ENCODE results near the gene CCDC194.

CCDC194 gene

DNA sequence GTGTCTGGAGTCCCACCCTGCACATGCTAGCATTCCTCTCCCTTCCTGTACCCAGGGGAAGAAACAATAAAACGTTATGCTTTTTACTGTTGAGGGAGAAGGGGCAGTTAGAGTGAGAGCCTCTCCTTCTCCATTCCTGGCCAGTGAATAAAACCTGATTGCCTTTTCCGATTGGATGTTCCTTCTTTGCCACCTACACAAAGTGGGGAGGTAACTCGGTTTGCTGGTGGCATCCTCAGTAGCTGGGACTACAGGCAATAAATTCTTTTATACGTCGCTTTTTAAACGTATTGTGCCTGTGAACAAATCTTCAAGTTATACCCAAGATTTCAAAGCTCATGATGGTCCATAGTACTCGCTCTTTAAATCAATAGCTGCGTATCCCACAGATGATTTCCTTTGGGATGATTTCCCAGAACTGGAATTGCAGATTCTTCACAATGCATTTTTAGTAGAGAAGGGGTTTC, 25.2 kb upstream of the CCDC194 start:
- no peaks in the 10 kb centered on the region for H3K9me3 ChIP-seq (ENCODE audit: control insufficient read depth, low read length)
- peak overlapping the region; percentile 59 for H3K27ac ChIP-seq (ENCODE audit: low read length, poor library complexity, severe bottlenecking)

DNA sequence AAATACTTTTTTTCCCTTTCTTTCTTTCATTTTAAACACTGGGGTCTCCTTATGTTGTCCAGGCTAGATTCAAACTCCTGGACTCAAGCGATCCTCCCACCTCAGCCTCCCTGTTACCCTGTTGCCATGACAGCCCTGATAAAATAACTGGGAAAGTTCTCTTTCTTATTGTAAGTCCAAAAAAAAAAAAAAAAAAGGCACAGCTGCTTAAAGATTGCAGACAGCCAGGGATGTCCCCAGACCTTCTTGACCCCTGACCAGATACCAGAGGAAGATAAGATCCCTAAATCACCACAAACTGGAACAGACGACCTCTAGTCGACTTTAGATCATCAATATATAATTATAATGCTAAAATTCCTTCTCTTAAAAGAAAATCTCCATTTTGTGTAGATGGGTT, 24.7 kb upstream of the CCDC194 start:
- peaks cover 11% of the 10 kb centered on the region for H3K79me1 ChIP-seq (replicated peaks; ENCODE audit: low read length, poor library complexity, severe bottlenecking)
- H3K23ac ChIP-seq (ENCODE audit: low read length in 2 of 2) = no peak overlapping the region
- peak overlapping the region; percentile 89 for H3K9ac ChIP-seq (ENCODE audit: low read length)
- no peak overlapping the region for H2BK15ac ChIP-seq (ENCODE audit: low read depth, poor library complexity, severe bottlenecking)
- peak overlapping the region; percentile 81 for H4K8ac ChIP-seq (ENCODE audit: low read length)
- H4K91ac ChIP-seq (ENCODE audit: low read length) = no peak overlapping the region
- H3K4me2 ChIP-seq (ENCODE audit: low read length, poor library complexity, severe bottlenecking) = no peak overlapping the region
- DNase-seq = peak; percentile 51
- H3K4me3 ChIP-seq (ENCODE audit: insufficient read depth in 1 of 2, low read depth in 1 of 2, low read length in 2 of 2) = peak overlapping the region in 1 of 2 experiments; percentile 79
- no peak overlapping the region for H2AFZ ChIP-seq (ENCODE audit: low read depth, low read length)
- H2BK12ac ChIP-seq (ENCODE audit: low read length in 2 of 2) = no peak overlapping the region
- WGBS = 82% methylated on average over 1 of the region's 3 CpGs
- no peak overlapping the region for H3K14ac ChIP-seq (ENCODE audit: low read length in 2 of 2)
- H3K4me1 ChIP-seq (ENCODE audit: control insufficient read depth, insufficient read depth, low read depth, low read length) = peaks cover 8% of the 10 kb centered on the region
- peak overlapping the region; percentile 98 for H2AK5ac ChIP-seq (ENCODE audit: low read length, severe bottlenecking)
- H3K9me3 ChIP-seq (ENCODE audit: control insufficient read depth, low read length) = no peaks in the 10 kb centered on the region
- peak overlapping the region; percentile 83 for H2BK120ac ChIP-seq (ENCODE audit: low read depth, low read length)
- H3K4ac ChIP-seq (ENCODE audit: low read depth in 1 of 2, low read length in 2 of 2) = peak overlapping the region in 1 of 2 experiments; percentile 99
- H3K27me3 ChIP-seq (ENCODE audit: control insufficient read depth in 1 of 2, insufficient read depth in 1 of 2, low read length in 2 of 2) = peaks cover 6 to 23% of the 10 kb centered on the region in 2 experiments
- H3K27ac ChIP-seq (ENCODE audit: low read length, poor library complexity, severe bottlenecking) = no peak overlapping the region
- H3K36me3 ChIP-seq (ENCODE audit: control insufficient read depth in 1 of 2, insufficient read depth in 2 of 2, low read depth in 1 of 2, low read length in 2 of 2) = peaks cover 12 to 13% of the 10 kb centered on the region in 2 experiments
- peak overlapping the region; percentile 66 to 95 for H3K18ac ChIP-seq (ENCODE audit: low read depth in 1 of 2, low read length in 2 of 2)
- no peak overlapping the region for H2BK5ac ChIP-seq (ENCODE audit: low read depth, low read length, poor library complexity, severe bottlenecking)

More for the DNA sequence above, 25.2 kb upstream of the CCDC194 start:
- Histone ChIP-seq H4K91ac (ENCODE audit: low read length) (no peak overlapping the region), H2BK12ac (ENCODE audit: low read length in 2 of 2) (peak overlapping the region; percentile 42 to 71), H2BK15ac (ENCODE audit: low read depth, poor library complexity, severe bottlenecking) (no peak overlapping the region), H3K4me2 (ENCODE audit: low read length, poor library complexity, severe bottlenecking) (peak overlapping the region; percentile 55), H3K27me3 (ENCODE audit: control insufficient read depth in 1 of 2, insufficient read depth in 1 of 2, low read length in 2 of 2) (peaks cover 6 to 18% of the 10 kb centered on the region in 2 experiments), H3K4ac (ENCODE audit: low read depth in 1 of 2, low read length in 2 of 2) (peak overlapping the region in 1 of 2 experiments; percentile 99), H4K8ac (ENCODE audit: low read length) (peak overlapping the region; percentile 81), H3K79me1 (replicated peaks; ENCODE audit: low read length, poor library complexity, severe bottlenecking) (peaks cover 11% of the 10 kb centered on the region), H3K4me3 (ENCODE audit: insufficient read depth in 1 of 2, low read depth in 1 of 2, low read length in 2 of 2) (peak overlapping the region; percentile 43 to 79), H3K14ac (ENCODE audit: low read length in 2 of 2) (no peak overlapping the region), H3K36me3 (ENCODE audit: control insufficient read depth in 1 of 2, insufficient read depth in 2 of 2, low read depth in 1 of 2, low read length in 2 of 2) (peaks cover 16 to 18% of the 10 kb centered on the region in 2 experiments), H2AFZ (ENCODE audit: low read depth, low read length) (no peak overlapping the region), H3K4me1 (ENCODE audit: control insufficient read depth, insufficient read depth, low read depth, low read length) (peaks cover 8% of the 10 kb centered on the region), H3K23ac (ENCODE audit: low read length in 2 of 2) (no peak overlapping the region), H3K9ac (ENCODE audit: low read length) (peak overlapping the region; percentile 89), H3K18ac (ENCODE audit: low read depth in 1 of 2, low read length in 2 of 2) (peak overlapping the region; percentile 66 to 95), H2AK5ac (ENCODE audit: low read length, severe bottlenecking) (peak overlapping the region; percentile 98), H2BK120ac (ENCODE audit: low read depth, low read length) (peak overlapping the region; percentile 83), H2BK5ac (ENCODE audit: low read depth, low read length, poor library complexity, severe bottlenecking) (no peak overlapping the region)
- WGBS = 26% methylated on average over 8 of the region's 8 CpGs
- DNase-seq = peak; percentile 43

DNA sequence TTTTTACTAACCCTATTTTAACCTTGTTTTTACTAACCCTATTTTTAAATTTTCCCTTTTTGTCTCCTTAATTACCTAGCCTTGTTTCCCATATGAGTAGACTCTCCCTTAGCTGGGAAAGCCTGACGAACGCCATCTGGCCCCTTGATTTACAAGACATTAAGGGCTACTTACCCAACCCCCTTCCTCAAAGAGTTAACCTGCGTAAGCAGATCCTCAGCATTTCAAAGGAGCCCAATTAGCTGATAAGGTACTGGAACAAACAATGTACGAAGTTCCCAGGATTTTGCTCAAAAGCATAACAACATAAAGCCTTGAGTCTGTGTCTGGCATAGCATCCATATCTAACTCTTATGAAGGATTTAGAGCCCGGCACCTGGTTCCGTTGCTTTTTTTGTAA, 21.1 kb upstream of the CCDC194 start:
- H2BK15ac ChIP-seq (ENCODE audit: low read depth, poor library complexity, severe bottlenecking) = no peak overlapping the region
- peak overlapping the region in 1 of 2 experiments; percentile 84 for H2BK12ac ChIP-seq (ENCODE audit: low read length in 2 of 2)
- no peak overlapping the region for H4K91ac ChIP-seq (ENCODE audit: low read length)
- H3K23ac ChIP-seq (ENCODE audit: low read length in 2 of 2) = no peak overlapping the region
- peak overlapping the region; percentile 72 for H4K8ac ChIP-seq (ENCODE audit: low read length)
- no peak overlapping the region for H2AK5ac ChIP-seq (ENCODE audit: low read length, severe bottlenecking)
- peak overlapping the region; percentile 36 for H3K9ac ChIP-seq (ENCODE audit: low read length)
- no peak overlapping the region for H2BK5ac ChIP-seq (ENCODE audit: low read depth, low read length, poor library complexity, severe bottlenecking)
- H3K27ac ChIP-seq (ENCODE audit: low read length, poor library complexity, severe bottlenecking) = no peak overlapping the region
- DNase-seq = peak; percentile 49
- peaks cover 4% of the 10 kb centered on the region for H3K79me1 ChIP-seq (replicated peaks; ENCODE audit: low read length, poor library complexity, severe bottlenecking)
- no peak overlapping the region for H3K4me2 ChIP-seq (ENCODE audit: low read length, poor library complexity, severe bottlenecking)
- H2BK120ac ChIP-seq (ENCODE audit: low read depth, low read length) = peak overlapping the region; percentile 79
- H3K36me3 ChIP-seq (ENCODE audit: control insufficient read depth in 1 of 2, insufficient read depth in 2 of 2, low read depth in 1 of 2, low read length in 2 of 2) = no peaks in the 10 kb centered on the region
- H3K27me3 ChIP-seq (ENCODE audit: control insufficient read depth in 1 of 2, insufficient read depth in 1 of 2, low read length in 2 of 2) = peaks cover 6 to 31% of the 10 kb centered on the region in 2 experiments
- peaks cover 2% of the 10 kb centered on the region for H3K4me1 ChIP-seq (ENCODE audit: control insufficient read depth, insufficient read depth, low read depth, low read length)
- H3K14ac ChIP-seq (ENCODE audit: low read length in 2 of 2) = no peak overlapping the region
- no peak overlapping the region for H2AFZ ChIP-seq (ENCODE audit: low read depth, low read length)
- H3K18ac ChIP-seq (ENCODE audit: low read depth in 1 of 2, low read length in 2 of 2) = peak overlapping the region in 1 of 2 experiments; percentile 54
- WGBS = 21% methylated on average over 4 of the region's 6 CpGs
- peak overlapping the region in 1 of 2 experiments; percentile 84 for H3K4ac ChIP-seq (ENCODE audit: low read depth in 1 of 2, low read length in 2 of 2)
- no peak overlapping the region for H3K4me3 ChIP-seq (ENCODE audit: insufficient read depth in 1 of 2, low read depth in 1 of 2, low read length in 2 of 2)
- H3K9me3 ChIP-seq (ENCODE audit: control insufficient read depth, low read length) = no peaks in the 10 kb centered on the region

DNA sequence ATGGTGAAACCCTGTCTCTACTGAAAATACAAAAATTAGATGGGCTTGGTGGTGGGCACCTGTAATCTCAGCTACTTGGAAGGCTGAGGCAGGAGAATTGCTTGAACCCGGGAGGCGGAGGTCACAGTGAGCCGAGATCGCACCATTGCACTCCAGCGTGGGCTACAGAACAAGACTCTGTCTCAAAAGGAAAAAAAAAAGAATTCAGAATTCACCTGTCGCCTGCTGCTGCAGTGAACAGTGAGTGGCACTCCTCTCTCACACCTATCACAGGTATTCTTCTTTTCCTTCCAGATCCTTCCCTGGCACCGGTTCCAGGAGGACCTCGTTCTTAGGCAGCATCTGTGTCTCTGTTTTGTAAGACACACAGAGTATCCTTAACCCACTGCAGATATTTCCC, 20.1 kb upstream of the CCDC194 start:
- peak overlapping the region; percentile 97 to 98 for H2BK12ac ChIP-seq (ENCODE audit: low read length in 2 of 2)
- H3K27me3 ChIP-seq (ENCODE audit: control insufficient read depth in 1 of 2, insufficient read depth in 1 of 2, low read length in 2 of 2) = peaks cover 6 to 31% of the 10 kb centered on the region in 2 experiments
- no peak for DNase-seq
- H3K4ac ChIP-seq (ENCODE audit: low read depth in 1 of 2, low read length in 2 of 2) = peak overlapping the region in 1 of 2 experiments; percentile 75
- H3K9ac ChIP-seq (ENCODE audit: low read length) = no peak overlapping the region
- peaks cover 2% of the 10 kb centered on the region for H3K79me1 ChIP-seq (replicated peaks; ENCODE audit: low read length, poor library complexity, severe bottlenecking)
- 97% methylated on average over 8 of the region's 8 CpGs for WGBS
- H4K91ac ChIP-seq (ENCODE audit: low read length) = peak overlapping the region; percentile 61
- no peak overlapping the region for H3K4me2 ChIP-seq (ENCODE audit: low read length, poor library complexity, severe bottlenecking)
- H3K36me3 ChIP-seq (ENCODE audit: control insufficient read depth in 1 of 2, insufficient read depth in 2 of 2, low read depth in 1 of 2, low read length in 2 of 2) = no peaks in the 10 kb centered on the region
- no peak overlapping the region for H3K23ac ChIP-seq (ENCODE audit: low read length in 2 of 2)
- no peak overlapping the region for H3K4me3 ChIP-seq (ENCODE audit: insufficient read depth in 1 of 2, low read depth in 1 of 2, low read length in 2 of 2)
- H2AFZ ChIP-seq (ENCODE audit: low read depth, low read length) = no peak overlapping the region
- H3K18ac ChIP-seq (ENCODE audit: low read depth in 1 of 2, low read length in 2 of 2) = peak overlapping the region; percentile 43 to 76
- no peak overlapping the region for H2AK5ac ChIP-seq (ENCODE audit: low read length, severe bottlenecking)
- H4K8ac ChIP-seq (ENCODE audit: low read length) = peak overlapping the region; percentile 72
- peak overlapping the region; percentile 89 for H2BK120ac ChIP-seq (ENCODE audit: low read depth, low read length)
- peak overlapping the region in 1 of 2 experiments; percentile 32 for H3K14ac ChIP-seq (ENCODE audit: low read length in 2 of 2)
- no peak overlapping the region for H2BK5ac ChIP-seq (ENCODE audit: low read depth, low read length, poor library complexity, severe bottlenecking)
- H3K4me1 ChIP-seq (ENCODE audit: control insufficient read depth, insufficient read depth, low read depth, low read length) = peaks cover 2% of the 10 kb centered on the region
- no peaks in the 10 kb centered on the region for H3K9me3 ChIP-seq (ENCODE audit: control insufficient read depth, low read length)
- H2BK15ac ChIP-seq (ENCODE audit: low read depth, poor library complexity, severe bottlenecking) = no peak overlapping the region
- H3K27ac ChIP-seq (ENCODE audit: low read length, poor library complexity, severe bottlenecking) = no peak overlapping the region
